NCI-H1092 treated with DMSO at 0.1 percent for 48 hours (cell line): ENCODE measurements around the gene ZDHHC3.

Experiments used
- DNase-seq: peaks from one replicate; lab custom pipeline; 2025; lab: John Stamatoyannopoulos, UW

ZDHHC3 gene

DNA sequence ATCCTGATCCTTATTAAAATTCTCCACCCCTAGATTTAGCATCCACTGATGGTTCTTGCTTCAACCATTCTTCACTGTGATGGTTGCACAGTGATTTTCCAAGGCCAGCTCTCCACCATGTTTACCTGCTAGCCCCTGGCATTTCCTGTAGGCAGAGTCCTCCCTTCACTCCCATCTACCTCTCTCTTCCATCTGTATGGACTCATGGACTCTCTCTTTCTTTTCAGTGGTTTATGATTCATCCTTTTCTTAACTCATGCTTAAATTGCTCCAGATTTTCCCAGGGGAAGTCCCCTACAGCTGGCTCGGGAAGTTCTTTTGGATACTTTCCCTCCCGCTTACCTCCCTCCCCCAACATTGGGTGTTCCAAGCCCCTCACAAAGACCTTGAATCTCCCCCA, 82.9 kb downstream of the ZDHHC3 start:
- DNase-seq, result no peak

DNA sequence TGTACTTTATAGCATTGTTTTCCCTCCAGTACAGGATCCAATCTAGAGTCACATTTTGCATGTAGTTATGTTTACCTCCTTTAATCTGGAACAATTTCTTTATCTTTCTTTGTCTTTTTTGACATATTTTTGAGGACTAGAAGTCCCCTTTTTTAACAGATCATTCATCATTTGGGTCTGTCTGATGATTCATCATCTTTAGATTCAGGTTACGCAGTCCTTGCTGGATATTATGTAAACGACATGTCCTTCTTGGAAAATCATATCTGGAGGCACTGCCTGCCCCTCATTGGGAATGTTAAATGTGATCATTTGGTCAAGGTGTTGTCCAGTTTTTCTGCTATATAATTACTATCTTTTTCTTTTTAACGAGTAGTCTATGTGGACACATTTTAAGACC, 83.3 kb downstream of the ZDHHC3 start:
- DNase-seq, result no peak

DNA sequence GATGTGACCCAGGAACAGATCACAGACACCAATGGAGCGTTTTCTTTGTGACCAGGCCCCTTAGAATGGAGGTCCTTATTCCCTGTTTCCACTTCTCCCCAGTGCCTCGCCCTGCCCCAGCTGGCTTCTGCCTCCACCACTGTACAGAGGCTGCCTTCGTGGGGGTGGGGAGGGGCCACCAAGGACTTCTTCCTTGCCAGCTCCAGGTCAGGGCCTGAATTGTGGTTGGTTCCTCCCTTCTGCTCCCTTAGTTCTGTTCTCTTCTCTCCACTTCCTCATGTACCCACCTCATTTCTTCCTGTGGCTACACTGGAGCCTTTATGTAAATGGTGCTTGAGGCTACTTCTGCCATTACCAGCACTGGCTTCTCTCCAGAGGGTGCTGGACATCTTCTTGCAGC, 85.1 kb downstream of the ZDHHC3 start:
- no peak for DNase-seq

DNA sequence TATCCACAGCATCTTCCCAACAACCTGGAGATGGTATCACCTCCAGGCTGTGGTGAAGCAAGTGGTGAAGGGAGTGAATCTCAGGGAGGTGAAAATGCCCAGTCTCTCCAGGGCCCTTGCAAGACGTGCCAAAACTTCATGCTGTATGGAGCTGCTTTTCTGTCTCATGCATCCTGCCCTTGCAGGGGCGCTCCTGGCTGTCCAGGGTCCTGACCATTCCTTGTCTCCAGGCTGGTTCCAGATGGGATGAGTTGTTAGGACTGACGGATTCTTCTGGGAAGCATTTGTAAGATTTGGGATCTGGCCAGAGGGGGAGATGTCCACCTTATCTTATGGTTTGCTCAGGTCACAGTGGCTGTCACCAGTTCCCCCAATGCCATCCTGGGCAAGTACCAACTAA, 85.7 kb downstream of the ZDHHC3 start:
- DNase-seq, result no peak

DNA sequence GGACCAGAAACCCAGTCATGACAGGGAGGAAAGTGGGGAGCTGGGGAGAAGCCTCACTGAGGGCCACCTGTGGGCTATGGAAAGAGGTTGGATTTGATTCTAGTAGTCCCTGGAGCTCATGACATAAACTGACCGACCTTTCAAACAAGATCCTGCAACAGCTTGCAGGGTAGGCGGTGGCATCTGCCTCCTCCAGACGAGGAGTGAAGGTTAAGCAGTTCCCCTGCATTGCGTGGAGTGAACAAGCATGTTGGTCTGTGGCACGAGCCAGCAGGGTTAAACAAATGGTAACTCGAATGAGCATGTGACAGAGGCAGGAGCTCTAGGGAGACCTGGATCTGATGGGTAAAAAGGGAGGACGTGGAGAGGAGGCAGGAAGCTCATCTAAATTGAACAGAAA, 88.9 kb downstream of the ZDHHC3 start:
- no peak for DNase-seq

DNA sequence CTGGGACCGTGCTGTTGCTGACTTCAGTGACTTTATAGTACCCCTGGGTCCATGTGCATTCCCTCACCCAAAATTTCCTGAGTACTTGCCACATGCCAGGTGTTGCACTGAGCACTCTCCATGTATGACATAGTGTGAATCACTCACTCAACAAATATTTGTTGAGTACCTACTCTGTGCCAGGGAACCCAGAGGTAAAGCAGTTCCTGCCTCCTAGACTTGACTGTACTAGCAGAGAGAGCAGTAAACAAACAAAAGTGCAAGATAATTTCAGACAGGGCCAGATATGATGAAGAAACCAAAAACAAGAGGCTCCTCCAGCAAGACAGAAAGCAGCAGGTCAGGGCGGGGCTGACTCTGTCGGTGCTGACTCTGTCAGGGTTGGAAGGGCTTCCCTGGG, 89.4 kb downstream of the ZDHHC3 start:
- no peak for DNase-seq

DNA sequence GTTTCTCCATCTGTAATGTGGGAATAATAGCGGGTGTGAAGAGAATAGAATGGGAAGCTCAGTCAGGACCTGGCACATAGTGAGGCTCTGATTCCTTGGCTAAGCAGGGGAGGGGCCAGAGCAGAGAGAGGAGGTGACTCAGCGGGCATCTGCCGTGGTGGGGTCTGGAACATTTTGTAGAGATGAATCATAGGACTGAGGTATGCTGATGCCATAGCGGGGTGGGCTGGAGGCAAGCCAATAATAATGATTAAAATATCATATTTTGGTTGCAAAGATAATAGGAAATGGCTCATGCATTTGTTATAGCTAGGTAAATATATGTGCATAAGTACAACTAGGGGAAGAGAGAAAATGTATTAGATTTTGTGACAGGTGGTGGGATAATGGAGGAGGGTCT, 90.4 kb downstream of the ZDHHC3 start:
- DNase-seq, result no peak

DNA sequence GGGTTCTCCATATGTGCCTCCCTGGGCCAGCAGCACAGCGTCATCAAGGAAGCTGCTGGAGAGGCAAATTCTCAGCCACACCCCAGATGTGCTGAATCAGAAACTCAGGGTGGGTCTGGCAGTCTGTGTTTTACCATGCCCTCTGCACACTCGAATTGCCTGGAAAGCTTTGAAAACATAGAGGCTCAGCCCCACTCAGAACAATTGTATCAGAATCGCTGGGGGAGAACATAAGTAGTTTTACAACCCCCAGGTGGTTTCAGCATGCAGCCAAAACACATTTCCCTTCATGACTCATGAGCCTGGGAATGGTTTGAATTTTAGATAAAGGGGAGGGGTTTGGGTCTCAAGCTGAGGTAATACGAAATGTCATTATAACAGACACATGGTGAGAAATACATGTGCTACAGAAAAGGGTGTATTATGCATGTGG, 92.0 kb downstream of the ZDHHC3 start:
- no peak for DNase-seq

DNA sequence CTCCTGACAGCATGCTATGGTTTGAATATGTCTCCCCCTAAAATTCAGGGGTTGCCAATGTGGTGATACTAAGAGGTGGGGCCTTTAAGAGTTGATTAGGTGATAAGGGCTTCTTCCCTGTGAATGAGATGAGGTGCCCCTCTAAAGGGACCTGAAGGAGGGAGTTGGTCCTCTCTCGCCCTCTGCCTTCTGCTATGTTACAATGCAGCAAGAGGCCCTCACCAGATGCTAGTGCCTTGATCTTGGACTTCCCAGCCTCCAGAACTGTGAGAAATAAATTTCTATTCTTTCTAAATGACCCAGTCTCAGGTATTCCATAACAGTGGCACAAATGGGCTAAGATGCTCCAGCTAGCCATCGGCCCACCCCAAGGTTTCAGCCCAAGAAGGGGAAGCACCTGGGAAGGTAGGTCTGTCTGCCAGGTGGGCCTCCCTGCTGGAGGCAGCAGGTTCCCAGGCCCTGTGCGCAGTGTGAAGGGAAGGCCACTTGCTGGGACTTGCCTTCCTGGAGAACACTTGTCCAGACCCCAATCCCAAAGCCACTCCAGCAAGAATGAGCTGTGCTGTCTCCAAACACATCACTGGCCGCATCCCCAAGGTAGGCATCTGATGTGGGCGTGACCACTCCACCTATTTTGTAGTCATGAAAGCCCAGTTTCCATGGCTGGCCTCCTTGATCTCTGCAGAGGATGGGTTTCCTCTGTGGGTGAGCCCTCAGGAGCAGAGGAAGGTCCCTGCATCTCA, 92.6 kb downstream of the ZDHHC3 start:
- DNase-seq, result no peak

DNA sequence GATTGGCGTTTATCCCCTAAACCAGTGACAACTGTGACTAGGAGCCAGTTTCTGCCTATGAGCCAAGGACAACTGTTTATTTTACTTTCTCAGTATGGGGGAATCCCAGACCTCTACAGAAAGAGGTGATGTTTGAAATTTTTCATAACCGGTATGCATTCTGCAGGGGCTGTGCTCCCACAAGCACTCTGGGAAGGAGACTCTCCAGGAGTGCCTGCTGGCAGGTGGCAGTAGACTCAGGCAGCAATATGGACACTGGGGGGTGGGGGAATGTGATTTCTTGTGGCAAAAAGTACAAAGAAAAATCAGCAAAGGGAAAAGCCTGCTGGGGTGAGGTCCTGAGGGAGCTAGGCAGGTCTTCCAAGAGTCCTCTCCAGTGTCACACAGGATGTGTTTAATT, 95.7 kb downstream of the ZDHHC3 start:
- DNase-seq, result no peak

DNA sequence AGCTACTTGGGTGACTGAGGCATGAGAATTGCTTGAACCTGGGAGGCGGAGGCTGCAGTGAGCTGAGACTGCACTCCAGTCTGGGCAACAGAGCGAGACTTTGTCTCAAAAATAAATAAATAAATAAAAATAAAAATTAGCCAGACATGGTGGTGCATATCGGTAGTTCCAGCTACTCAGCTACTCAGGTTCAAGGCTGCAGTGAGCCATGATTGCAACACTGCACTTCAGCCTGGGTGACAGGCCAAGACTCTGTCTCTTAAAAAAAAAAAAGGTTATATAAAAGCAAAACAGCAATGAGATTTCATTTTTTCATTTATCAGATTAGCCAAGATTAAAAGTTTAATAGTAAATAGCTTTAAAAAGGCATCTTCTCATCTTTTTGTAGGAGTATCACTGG, 98.6 kb downstream of the ZDHHC3 start:
- no peak for DNase-seq

DNA sequence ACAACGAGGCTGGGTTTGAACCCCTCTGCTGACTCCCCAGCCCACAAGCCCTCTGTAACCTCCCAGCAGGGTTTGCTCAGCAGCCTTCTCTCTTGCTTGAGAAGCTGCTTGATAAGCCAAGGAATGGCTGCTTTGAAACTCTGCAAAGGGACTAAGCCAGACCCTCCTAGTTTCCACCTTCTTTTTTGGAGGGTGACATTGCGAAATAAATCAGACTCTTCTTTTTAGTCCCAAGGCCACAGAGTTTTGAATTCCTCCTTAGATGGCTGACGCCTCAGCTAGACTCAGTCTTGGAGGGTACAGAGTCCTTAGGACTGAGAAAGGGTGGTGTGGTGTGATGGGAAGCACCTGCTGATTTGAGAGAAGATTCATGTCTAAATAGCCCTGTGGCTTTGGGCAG, 100.4 kb downstream of the ZDHHC3 start:
- DNase-seq, result no peak
